OCI-LY7 (cell line): ENCODE measurements around the gene ZNF616.

Experiments used
- CTCF ChIP-seq: fragments of 200-600 bp; sonication (generic); conservative IDR thresholded peaks from 2 replicates; pipeline ENCODE4 v1.5.1; 2014; ENCODE audit warnings: mild to moderate bottlenecking, antibody characterized with exemption, low read length, moderate library complexity, mixed read lengths
- EZH2phosphoT487 ChIP-seq: fragments of 200-600 bp; sonication (generic); IDR thresholded peaks from 2 replicates; pipeline ENCODE4 v1.6.1; 2018; ENCODE audit warnings: low read depth, borderline replicate concordance, mild to moderate bottlenecking, mixed run types, antibody characterized with exemption, low read length, moderate library complexity, mixed read lengths

GRCh38 chr19:52172347-52172746 is 32.6 kb upstream of the ZNF616 start:
- no peak for TF ChIP-seq CTCF
- no peak for TF ChIP-seq EZH2phosphoT487
